Liver (tissue), 3 donors: ENCODE data around the gene PGLYRP3.

ENCODE experiments used
- CTCF ChIP-seq: fragments of 150-350 bp; IDR thresholded peaks from 2 replicates; pipeline ENCODE4 v1.5.1; 2017; ENCODE audit warnings: improper control_type of control experiment, low read depth, low read length; ENCODE audit not compliant: missing input control
- JUND ChIP-seq, 2 donors: IDR thresholded peaks; 2 replicates each; pipeline ENCODE4 v1.6.1; 2016; ENCODE audit warnings: antibody characterized with exemption in 2 of 2
- MAX ChIP-seq: IDR thresholded peaks from 2 replicates; pipeline ENCODE4 v1.6.1; 2016; ENCODE audit warnings: antibody characterized with exemption
- RAD21 ChIP-seq, 2 donors: IDR thresholded peaks; 2 replicates each; pipeline ENCODE4 v1.6.1; 2016; ENCODE audit warnings: antibody characterized with exemption in 2 of 2, mild to moderate bottlenecking in 2 of 2
- YY1 ChIP-seq: IDR thresholded peaks from 2 replicates; pipeline ENCODE4 v1.6.1; 2016; ENCODE audit warnings: antibody characterized with exemption, mild to moderate bottlenecking
- TF ChIP-seq, protein P1 (sequence below): IDR thresholded peaks from 2 replicates; pipeline ENCODE4 v1.6.1; 2016; ENCODE audit warnings: antibody characterized with exemption, mild to moderate bottlenecking
- donor health status: healthy.
- donor health status: healthy.

DNA sequence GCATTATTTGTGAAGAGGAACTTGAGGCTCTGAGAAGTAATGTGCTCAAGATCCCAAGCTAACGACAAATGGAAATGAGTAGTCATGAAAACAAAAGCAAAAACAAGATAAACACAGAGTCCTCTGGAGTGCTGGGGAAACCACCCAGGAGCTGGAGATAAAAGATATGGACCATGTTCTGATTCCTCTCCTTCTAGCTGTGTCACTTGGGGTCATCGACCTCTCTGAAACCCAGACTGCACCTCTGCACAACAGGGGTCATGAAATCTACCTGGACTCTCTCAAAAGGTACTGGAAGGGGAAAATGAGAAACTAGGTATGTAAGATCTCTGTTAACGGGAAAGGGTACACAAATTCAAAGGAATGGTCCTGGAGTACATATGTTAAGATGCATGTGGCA is 29.4 kb upstream of the PGLYRP3 start:
- TF ChIP-seq RAD21 (IDR thresholded peaks at IDR 0.05): no peak
- TF ChIP-seq CTCF: no peak
- TF ChIP-seq, protein P1, sequence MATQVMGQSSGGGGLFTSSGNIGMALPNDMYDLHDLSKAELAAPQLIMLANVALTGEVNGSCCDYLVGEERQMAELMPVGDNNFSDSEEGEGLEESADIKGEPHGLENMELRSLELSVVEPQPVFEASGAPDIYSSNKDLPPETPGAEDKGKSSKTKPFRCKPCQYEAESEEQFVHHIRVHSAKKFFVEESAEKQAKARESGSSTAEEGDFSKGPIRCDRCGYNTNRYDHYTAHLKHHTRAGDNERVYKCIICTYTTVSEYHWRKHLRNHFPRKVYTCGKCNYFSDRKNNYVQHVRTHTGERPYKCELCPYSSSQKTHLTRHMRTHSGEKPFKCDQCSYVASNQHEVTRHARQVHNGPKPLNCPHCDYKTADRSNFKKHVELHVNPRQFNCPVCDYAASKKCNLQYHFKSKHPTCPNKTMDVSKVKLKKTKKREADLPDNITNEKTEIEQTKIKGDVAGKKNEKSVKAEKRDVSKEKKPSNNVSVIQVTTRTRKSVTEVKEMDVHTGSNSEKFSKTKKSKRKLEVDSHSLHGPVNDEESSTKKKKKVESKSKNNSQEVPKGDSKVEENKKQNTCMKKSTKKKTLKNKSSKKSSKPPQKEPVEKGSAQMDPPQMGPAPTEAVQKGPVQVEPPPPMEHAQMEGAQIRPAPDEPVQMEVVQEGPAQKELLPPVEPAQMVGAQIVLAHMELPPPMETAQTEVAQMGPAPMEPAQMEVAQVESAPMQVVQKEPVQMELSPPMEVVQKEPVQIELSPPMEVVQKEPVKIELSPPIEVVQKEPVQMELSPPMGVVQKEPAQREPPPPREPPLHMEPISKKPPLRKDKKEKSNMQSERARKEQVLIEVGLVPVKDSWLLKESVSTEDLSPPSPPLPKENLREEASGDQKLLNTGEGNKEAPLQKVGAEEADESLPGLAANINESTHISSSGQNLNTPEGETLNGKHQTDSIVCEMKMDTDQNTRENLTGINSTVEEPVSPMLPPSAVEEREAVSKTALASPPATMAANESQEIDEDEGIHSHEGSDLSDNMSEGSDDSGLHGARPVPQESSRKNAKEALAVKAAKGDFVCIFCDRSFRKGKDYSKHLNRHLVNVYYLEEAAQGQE: no peak
- TF ChIP-seq JUND (IDR thresholded peaks at IDR 0.05): no peak
- TF ChIP-seq MAX: no peak
- no peak for TF ChIP-seq YY1
